GM23338 (cell line): ENCODE results near the gene DHX34.

Experiments
- CTCF ChIP-seq, 2 experiments: fragments of 200-600 bp in 1 of 2; sonication (generic) in 1 of 2; conservative IDR thresholded peaks; 2 replicates each; pipeline versions ENCODE4 v1.5.1 to v1.6.1; 2016 to 2017; ENCODE audit warnings: antibody characterized with exemption in 2 of 2, low read depth in 2 of 2, mild to moderate bottlenecking in 2 of 2, moderate library complexity in 1 of 2
- EZH2 ChIP-seq: fragments of 200-600 bp; sonication (generic); IDR thresholded peaks from one replicate; pipeline ENCODE4 v1.8.0; 2017; ENCODE audit warnings: antibody characterized with exemption, mild to moderate bottlenecking, low read depth; ENCODE audit not compliant: unreplicated experiment
- EZH2phosphoT487 ChIP-seq: fragments of 200-600 bp; sonication (generic); IDR thresholded peaks from one replicate; pipeline ENCODE4 v1.8.1; 2018; ENCODE audit warnings: antibody characterized with exemption; ENCODE audit not compliant: unreplicated experiment
- JUNB ChIP-seq: IDR thresholded peaks from one replicate; pipeline ENCODE4 v1.6.1; 2016; ENCODE audit warnings: antibody characterized with exemption; ENCODE audit not compliant: unreplicated experiment
- POLR2AphosphoS5 ChIP-seq: IDR thresholded peaks from 2 replicates; pipeline ENCODE4 v1.6.1; 2016; ENCODE audit warnings: antibody characterized with exemption, low read depth
- REST ChIP-seq: IDR thresholded peaks from one replicate; pipeline ENCODE4 v1.6.1; 2018; ENCODE audit warnings: antibody characterized with exemption; ENCODE audit not compliant: unreplicated experiment
- ZNF114 ChIP-seq: fragments of 250-450 bp; sonication (Bioruptor Pico); IDR thresholded peaks from 2 replicates; pipeline ENCODE4 v1.5.0; 2020; ENCODE audit warnings: mild to moderate bottlenecking, moderate library complexity
- ZNF331 ChIP-seq: fragments of 250-450 bp; sonication (Bioruptor Pico); IDR thresholded peaks from 2 replicates; pipeline ENCODE4 v1.5.0; 2020; ENCODE audit warnings: low read depth, mild to moderate bottlenecking, moderate library complexity

GRCh38 chr19:47370045-47370611, 21.0 kb downstream of the DHX34 start:
- no peak for TF ChIP-seq CTCF (conservative IDR thresholded peaks at IDR 0.05; ENCODE audit: low read depth in 2 of 2)
- TF ChIP-seq EZH2: no peak
- TF ChIP-seq POLR2AphosphoS5: no peak
- TF ChIP-seq REST: no peak
- TF ChIP-seq EZH2phosphoT487: no peak
- no peak for TF ChIP-seq ZNF331
- no peak for TF ChIP-seq ZNF114 (CRISPR knock-in tag)
- TF ChIP-seq JUNB: no peak
